Mesendoderm (in vitro differentiated cells): Measurements from ENCODE around the gene OR4B1. TPM values are rescaled to one million over a fixed set of nuclear protein-coding genes. Genes with fewer than 3 reads are reported as not detected.

ENCODE experiments used
- DNase-seq: peaks from one replicate; pipeline ENCODE4 v3.0.0; 2013
- H2AK5ac ChIP-seq: 2 replicates; pipeline ENCODE4 v1.6.1; 2013; ENCODE audit warnings: low read length, inconsistent platforms
- H2BK120ac ChIP-seq: 2 replicates; pipeline ENCODE4 v1.6.1; 2013; ENCODE audit warnings: low read depth, mild to moderate bottlenecking, low read length, moderate library complexity, mixed read lengths
- H2BK15ac ChIP-seq: replicated peaks from 2 replicates; pipeline ENCODE4 v1.6.1; 2013; ENCODE audit warnings: low read depth, mild to moderate bottlenecking, moderate library complexity
- H2BK5ac ChIP-seq: 2 replicates; pipeline ENCODE4 v1.6.1; 2013; ENCODE audit warnings: low read length, inconsistent platforms
- H3K18ac ChIP-seq: 2 replicates; pipeline ENCODE4 v1.6.1; 2013; ENCODE audit warnings: mild to moderate bottlenecking, low read length, mixed read lengths
- H3K23ac ChIP-seq: one replicate; pipeline ENCODE4 v1.6.1; 2013; ENCODE audit warnings: low read length
- H3K27ac ChIP-seq: 2 replicates; pipeline ENCODE4 v1.5.1; 2013; ENCODE audit warnings: low read depth, mild to moderate bottlenecking, inconsistent platforms, low read length, moderate library complexity
- H3K27me3 ChIP-seq: 2 replicates; pipeline ENCODE4 v1.6.1; 2013; ENCODE audit warnings: low read length, control low read depth, mild to moderate bottlenecking, inconsistent platforms; ENCODE audit not compliant: insufficient read depth, poor library complexity
- H3K36me3 ChIP-seq: 2 replicates; pipeline ENCODE4 v1.6.1; 2013; ENCODE audit warnings: low read length, inconsistent platforms; ENCODE audit not compliant: control insufficient read depth, insufficient read depth
- H3K4ac ChIP-seq: one replicate; pipeline ENCODE4 v1.6.1; 2013; ENCODE audit warnings: low read depth, mild to moderate bottlenecking, low read length, moderate library complexity
- H3K4me1 ChIP-seq: 2 replicates; pipeline ENCODE4 v1.6.1; 2013; ENCODE audit warnings: low read depth, low read length, inconsistent platforms; ENCODE audit not compliant: control insufficient read depth
- H3K4me2 ChIP-seq: 2 replicates; pipeline ENCODE4 v1.6.1; 2013; ENCODE audit warnings: low read length
- H3K4me3 ChIP-seq: 2 replicates; pipeline ENCODE4 v1.5.1; 2013; ENCODE audit warnings: mild to moderate bottlenecking, low read length
- H3K56ac ChIP-seq: one replicate; pipeline ENCODE4 v1.6.1; 2013; ENCODE audit warnings: low read length
- H3K79me1 ChIP-seq: 2 replicates; pipeline ENCODE4 v1.6.1; 2013; ENCODE audit warnings: low read length, inconsistent platforms
- H3K79me2 ChIP-seq: 2 replicates; pipeline ENCODE4 v1.6.1; 2013; ENCODE audit warnings: mild to moderate bottlenecking, low read length; ENCODE audit not compliant: control insufficient read depth, insufficient read depth
- H3K9ac ChIP-seq: 2 replicates; pipeline ENCODE4 v1.6.1; 2013; ENCODE audit warnings: low read length, inconsistent platforms
- H4K5ac ChIP-seq: one replicate; pipeline ENCODE4 v1.6.1; 2013; ENCODE audit warnings: low read length
- H4K8ac ChIP-seq: one replicate; pipeline ENCODE4 v1.6.1; 2013; ENCODE audit warnings: low read depth, mild to moderate bottlenecking, control low read depth, low read length, moderate library complexity
- WGBS: extraction: QIAGEN DNeasy Blood & Tissue Kit; methylation state at CpG from one replicate; pipeline ENCODE4 v1.1.7; 2013; ENCODE audit warnings: low lambda C conversion rate, missing lambda C conversion rate; ENCODE audit not compliant: insufficient coverage; ENCODE audit errors: extremely low coverage; 5-methylcytosine and 5-hydroxymethylcytosine counted together
- polyA plus RNA-seq, 2 experiments: library from polyadenylated mRNA; stranded (reverse); fragments of 200-250 nt; gene quantifications; one replicate each; pipeline ENCODE4 v1.2.3, GENCODE V29; 2013

Gene OR4B1
- polyA plus RNA-seq (2013, experiment 1 of 2): not detected
- polyA plus RNA-seq (2013, experiment 2 of 2): not detected

GRCh38 chr11:48216510-48216909 lies at the start of gene OR4B1:
TSS of gene OR4B1 (plus strand) at chr11:48216810. CDS start at chr11:48216810, 0 bp downstream.
- no peak for DNase-seq
- no CpG with 5 or more reads among the region's 2 CpGs for WGBS
- Histone ChIP-seq H4K5ac (no peak within 1 kb of the TSS), H3K36me3 (no peaks in the 10 kb centered on the region), H3K4me3 (no peak within 1 kb of the TSS), H3K27ac (no peak within 1 kb of the TSS), H2BK5ac (no peak within 1 kb of the TSS), H3K23ac (no peak within 1 kb of the TSS), H3K4me1 (no peaks in the 10 kb centered on the region), H2BK120ac (no peak within 1 kb of the TSS), H3K18ac (no peak within 1 kb of the TSS), H3K56ac (no peak within 1 kb of the TSS), H3K79me2 (no peaks in the 10 kb centered on the region), H4K8ac (no peak within 1 kb of the TSS), H2AK5ac (no peak within 1 kb of the TSS), H3K27me3 (no peaks in the 10 kb centered on the region), H3K4me2 (no peak within 1 kb of the TSS), H3K79me1 (no peaks in the 10 kb centered on the region), H2BK15ac (no peak within 1 kb of the TSS), H3K9ac (no peak within 1 kb of the TSS), H3K4ac (no peak within 1 kb of the TSS)

DNA sequence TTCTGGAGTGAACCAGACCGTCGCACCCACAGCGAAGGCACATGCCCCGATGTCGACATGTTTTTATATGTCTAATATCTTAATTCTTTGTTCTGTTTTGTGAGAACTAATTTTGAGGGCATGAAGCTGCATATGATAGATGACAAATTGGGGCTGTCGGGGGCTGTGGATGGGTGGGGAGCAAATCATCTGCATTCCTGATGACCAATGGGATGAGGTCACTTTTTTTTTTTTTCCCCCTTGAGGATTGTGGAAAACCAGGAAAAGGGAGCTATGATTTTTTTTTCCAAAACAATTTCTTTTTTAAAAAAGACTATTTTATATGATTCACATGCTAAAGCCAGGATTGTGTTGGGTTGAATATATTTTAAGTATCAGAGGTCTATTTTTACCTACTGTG lies 49.2 kb upstream of the OR4B1 start:
- no peak overlapping the region for H4K5ac ChIP-seq
- H3K4me2 ChIP-seq: no peak overlapping the region
- H3K79me2 ChIP-seq: no peaks in the 10 kb centered on the region
- no peak overlapping the region for H3K18ac ChIP-seq
- H3K56ac ChIP-seq: no peak overlapping the region
- H3K4me3 ChIP-seq: no peak overlapping the region
- H2BK15ac ChIP-seq: no peak overlapping the region
- H3K23ac ChIP-seq: no peak overlapping the region
- no peak overlapping the region for H3K4ac ChIP-seq
- H3K4me1 ChIP-seq: no peaks in the 10 kb centered on the region
- no peak overlapping the region for H2AK5ac ChIP-seq
- H3K27me3 ChIP-seq: no peaks in the 10 kb centered on the region
- peaks cover 1% of the 10 kb centered on the region for H3K36me3 ChIP-seq
- H3K79me1 ChIP-seq: no peaks in the 10 kb centered on the region
- H3K9ac ChIP-seq: no peak overlapping the region
- no peak for DNase-seq
- no CpG with 5 or more reads among the region's 6 CpGs for WGBS
- H2BK5ac ChIP-seq: no peak overlapping the region
- no peak overlapping the region for H2BK120ac ChIP-seq
- no peak overlapping the region for H4K8ac ChIP-seq
- H3K27ac ChIP-seq: no peak overlapping the region

- no peak overlapping the region for H2BK5ac ChIP-seq
- no peak overlapping the region for H3K23ac ChIP-seq
- H3K79me2 ChIP-seq: no peaks in the 10 kb centered on the region
- no peaks in the 10 kb centered on the region for H3K4me1 ChIP-seq
- peaks cover 1% of the 10 kb centered on the region for H3K36me3 ChIP-seq
- H3K4ac ChIP-seq: no peak overlapping the region
- no peaks in the 10 kb centered on the region for H3K27me3 ChIP-seq
- H2AK5ac ChIP-seq: no peak overlapping the region
- no peaks in the 10 kb centered on the region for H3K79me1 ChIP-seq
- H3K27ac ChIP-seq: no peak overlapping the region
- H3K56ac ChIP-seq: no peak overlapping the region
- no peak overlapping the region for H2BK15ac ChIP-seq
- no peak overlapping the region for H4K5ac ChIP-seq
- no peak overlapping the region for H3K9ac ChIP-seq
- no peak overlapping the region for H3K4me3 ChIP-seq
- no peak overlapping the region for H3K4me2 ChIP-seq
- no peak overlapping the region for H2BK120ac ChIP-seq
- WGBS: no CpG with 5 or more reads among the region's 6 CpGs
- H3K18ac ChIP-seq: no peak overlapping the region
- DNase-seq: no peak
- H4K8ac ChIP-seq: no peak overlapping the region
Observed at GRCh38 chr11:48168815-48169214, 47.8 kb upstream of the OR4B1 start.

- no peak overlapping the region for H2BK120ac ChIP-seq
- no peak overlapping the region for H3K4me3 ChIP-seq
- H3K23ac ChIP-seq: no peak overlapping the region
- no peak overlapping the region for H2AK5ac ChIP-seq
- no peaks in the 10 kb centered on the region for H3K79me1 ChIP-seq
- no peak overlapping the region for H3K56ac ChIP-seq
- no peak overlapping the region for H3K18ac ChIP-seq
- no peaks in the 10 kb centered on the region for H3K27me3 ChIP-seq
- DNase-seq: no peak
- no peaks in the 10 kb centered on the region for H3K79me2 ChIP-seq
- H3K27ac ChIP-seq: no peak overlapping the region
- WGBS: no CpG with 5 or more reads among the region's 6 CpGs
- no peak overlapping the region for H4K5ac ChIP-seq
- no peaks in the 10 kb centered on the region for H3K4me1 ChIP-seq
- no peak overlapping the region for H3K4me2 ChIP-seq
- no peak overlapping the region for H3K9ac ChIP-seq
- no peak overlapping the region for H3K4ac ChIP-seq
- no peak overlapping the region for H2BK15ac ChIP-seq
- no peak overlapping the region for H4K8ac ChIP-seq
- H2BK5ac ChIP-seq: no peak overlapping the region
- peaks cover 1% of the 10 kb centered on the region for H3K36me3 ChIP-seq
Observed at GRCh38 chr11:48169259-48169658, 47.4 kb upstream of the OR4B1 start.

GRCh38 chr11:48169717-48170116 lies 46.9 kb upstream of the OR4B1 start:
- Histone ChIP-seq H3K4me1 (no peaks in the 10 kb centered on the region), H2BK120ac (no peak overlapping the region), H3K18ac (no peak overlapping the region), H3K36me3 (peaks cover 1% of the 10 kb centered on the region), H3K23ac (no peak overlapping the region), H3K79me1 (no peaks in the 10 kb centered on the region), H3K56ac (no peak overlapping the region), H3K79me2 (no peaks in the 10 kb centered on the region), H3K4me2 (no peak overlapping the region), H3K27ac (no peak overlapping the region), H4K8ac (no peak overlapping the region), H2BK5ac (no peak overlapping the region), H3K4me3 (no peak overlapping the region), H3K9ac (no peak overlapping the region), H3K27me3 (no peaks in the 10 kb centered on the region), H2AK5ac (no peak overlapping the region), H4K5ac (no peak overlapping the region), H3K4ac (no peak overlapping the region), H2BK15ac (no peak overlapping the region)
- no CpG with 5 or more reads among the region's 7 CpGs for WGBS
- no peak for DNase-seq
